ENCODE results near the gene TBL1X.

- TF ChIP-seq CTCF (conservative IDR thresholded peaks at IDR 0.05): no peak
- no peak for TF ChIP-seq ZFX (IDR thresholded peaks at IDR 0.05)
These were observed 161.5 kb downstream of the TBL1X start for GRCh38 chrX:9626379-9626778.
